Gastrocnemius medialis (tissue), 4 donors: Measurements from ENCODE around the gene MED25. TPM values are rescaled to one million over a fixed set of nuclear protein-coding genes. Genes with fewer than 3 reads are reported as not detected.

ENCODE experiments used
- ATAC-seq, 2 donors: fragments of 150-250 bp; one replicate each; pipeline ENCODE4 v1.9.1; 2016
- DNase-seq, 2 donors: peaks; one replicate each; pipeline ENCODE4 v3.0.0-alpha.2; 2019
- H3K27ac ChIP-seq, 4 donors: fragments of 200-600 bp; sonication (generic); 1 replicate in 1 of 4; 2 replicates in 3 of 4; pipeline ENCODE4 v1.5.1; 2016 to 2018; ENCODE audit warnings: mild to moderate bottlenecking in 2 of 4, moderate library complexity in 1 of 4
- H3K27me3 ChIP-seq, 3 donors: fragments of 200-600 bp; sonication (generic) in 2 of 3; 1 replicate in 1 of 3; 2 replicates in 2 of 3; pipeline versions ENCODE4 v1.5.1 to v1.6.0; 2016 to 2019; ENCODE audit warnings: mild to moderate bottlenecking in 1 of 3, moderate library complexity in 1 of 3
- H3K36me3 ChIP-seq, 2 donors: fragments of 200-600 bp; sonication (generic) in 1 of 2; one replicate each; pipeline ENCODE4 v1.5.1; 2017 to 2018
- H3K4me1 ChIP-seq, 2 donors: fragments of 200-600 bp; sonication (generic) in 1 of 2; one replicate each; pipeline ENCODE4 v1.5.1; 2016 to 2017; ENCODE audit warnings: mild to moderate bottlenecking in 2 of 2
- H3K4me3 ChIP-seq, 4 donors: fragments of 200-600 bp; sonication (generic) in 3 of 4; 1 replicate in 1 of 4; 2 replicates in 3 of 4; pipeline ENCODE4 v1.5.1; 2016 to 2019; ENCODE audit warnings: mild to moderate bottlenecking in 2 of 4
- H3K9me3 ChIP-seq, 3 donors: fragments of 200-600 bp; sonication (generic) in 2 of 3; 1 replicate in 1 of 3; 2 replicates in 2 of 3; pipeline ENCODE4 v1.5.1; 2016 to 2019
- CTCF ChIP-seq, 5 experiments: fragments of 450-650 bp in 3 of 5; fragments of 200-600 bp in 2 of 5; sonication (generic) in 2 of 5; IDR thresholded peaks in 4 of 5; conservative IDR thresholded peaks in 1 of 5; 1 replicate in 4 of 5; 2 replicates in 1 of 5; pipeline ENCODE4 v1.5.1; 2016 to 2019; ENCODE audit warnings: antibody characterized with exemption in 5 of 5, mild to moderate bottlenecking in 3 of 5, moderate library complexity in 3 of 5
- POLR2A ChIP-seq, 2 donors: fragments of 450-650 bp; IDR thresholded peaks; one replicate each; pipeline ENCODE4 v1.6.1; 2017; ENCODE audit warnings: antibody characterized with exemption in 2 of 2, mild to moderate bottlenecking in 2 of 2, moderate library complexity in 2 of 2
- in situ Hi-C, 4 donors: fragments of 200-750 bp; cut with MboI; loops; one replicate each; pipeline versions ENCODE4 v1.15.0 to v1.8.0; 2017; ENCODE audit warnings: low sequenced_read_pairs in 4 of 4
- intact Hi-C: fragments of 100-400 bp; cut with DNase I; formaldehyde crosslinking; loops from one replicate; pipeline ENCODE4 v1.15.1; 2023; ENCODE audit warnings: low total_unique reads
- total RNA-seq, 4 donors: library from RNA; depleted of rRNA; stranded (reverse); fragments of >200 nt; gene quantifications; one replicate each; pipeline versions ENCODE4 v1.1.0 to v1.2.3, GENCODE V29; 2016

The MED25 gene
- total RNA-seq, 4 donors from 2014 or later = 46.6 to 105 (median 78.7) TPM

- intact Hi-C loops (no loop called here), in situ Hi-C loops (no loop called here)
- H3K36me3 ChIP-seq = peaks cover 0 to 48% of the 10 kb centered on the region in 2 donors
- H3K9me3 ChIP-seq = no peaks in the 10 kb centered on the region
- no peak for TF ChIP-seq POLR2A (IDR thresholded peaks at IDR 0.05)
- TF ChIP-seq CTCF (IDR thresholded peaks at IDR 0.05 in 4 of 5, conservative IDR thresholded peaks at IDR 0.05 in 1 of 5) = no peak
- DNase-seq (no peak), ATAC-seq (no peak)
- H3K4me3 ChIP-seq = no peak overlapping the region
- H3K4me1 ChIP-seq = peaks cover 18% of the 10 kb centered on the region in 2 donors
- H3K27ac ChIP-seq = peak overlapping the region in 3 of 4 donors; percentile 69 to 74 (median 73)
- H3K27me3 ChIP-seq = no peaks in the 10 kb centered on the region
These were observed 43.7 kb downstream of the MED25 start for GRCh38 chr19:49861541-49862378.

DNA sequence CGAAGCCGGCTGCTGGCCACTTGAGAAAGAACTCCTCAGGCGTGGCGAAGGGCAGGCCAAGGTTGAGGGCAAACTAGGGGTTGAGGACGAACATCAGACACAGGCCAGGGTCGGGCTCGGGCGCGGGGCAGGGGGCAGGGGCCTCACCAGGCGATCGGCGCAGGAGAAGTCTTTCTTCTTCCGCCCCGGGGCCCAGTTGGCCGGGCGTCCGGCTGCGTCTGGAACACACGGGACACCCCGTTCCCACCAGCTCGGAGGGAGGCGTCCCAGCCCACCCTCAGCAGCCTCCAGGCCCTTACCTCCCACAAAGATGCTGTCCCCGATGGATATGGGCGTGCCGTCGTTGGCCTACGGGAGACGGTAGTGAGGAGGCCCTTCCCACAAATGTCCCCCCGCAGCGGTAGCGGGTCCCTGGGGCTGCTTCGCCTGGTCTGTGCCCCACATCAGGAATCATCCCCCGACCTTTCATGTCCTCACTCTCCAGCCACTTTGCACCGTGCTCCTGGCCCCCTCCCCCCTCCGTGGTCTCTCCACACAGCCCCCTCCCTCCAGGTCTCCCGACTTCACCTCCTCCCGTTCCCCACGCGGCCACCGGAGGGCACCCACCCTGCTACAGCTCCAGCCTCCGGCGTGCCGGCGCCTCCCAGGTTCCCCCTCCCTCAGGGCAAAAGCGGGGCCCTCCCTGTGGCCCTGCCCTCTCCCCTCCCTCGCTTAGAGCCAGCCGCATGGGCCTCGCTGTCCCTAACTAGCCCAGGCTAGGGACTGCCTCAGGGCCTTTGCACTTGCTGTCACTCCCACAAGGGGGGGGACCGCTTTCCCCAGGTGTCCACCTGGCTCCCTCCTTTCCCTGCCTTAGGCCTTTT lies 44.5 kb downstream of the MED25 start:
- DNase-seq (no peak), ATAC-seq (no peak)
- Histone ChIP-seq H3K27me3 (no peaks in the 10 kb centered on the region), H3K4me1 (peaks cover 20 to 21% of the 10 kb centered on the region in 2 donors), H3K36me3 (peaks cover 0 to 40% of the 10 kb centered on the region in 2 donors), H3K27ac (no peak overlapping the region), H3K4me3 (no peak overlapping the region), H3K9me3 (no peaks in the 10 kb centered on the region)
- intact Hi-C loops (no loop called here), in situ Hi-C loops (no loop called here)
- TF ChIP-seq POLR2A (IDR thresholded peaks at IDR 0.05) (no peak), CTCF (IDR thresholded peaks at IDR 0.05 in 4 of 5, conservative IDR thresholded peaks at IDR 0.05 in 1 of 5) (no peak)

- TF ChIP-seq POLR2A (IDR thresholded peaks at IDR 0.05) (no peak), CTCF (IDR thresholded peaks at IDR 0.05 in 4 of 5, conservative IDR thresholded peaks at IDR 0.05 in 1 of 5) (no peak)
- ATAC-seq = no peak
- Histone ChIP-seq H3K36me3 (peaks cover 0 to 33% of the 10 kb centered on the region in 2 donors), H3K9me3 (no peaks in the 10 kb centered on the region), H3K4me3 (no peak overlapping the region), H3K4me1 (peaks cover 28% of the 10 kb centered on the region in 2 donors), H3K27ac (no peak overlapping the region), H3K27me3 (no peaks in the 10 kb centered on the region)
- intact Hi-C loops = no loop called here
- DNase-seq = no peak
- in situ Hi-C loops = no loop called here
These were observed 45.3 kb downstream of the MED25 start for GRCh38 chr19:49863254-49863934.

DNA sequence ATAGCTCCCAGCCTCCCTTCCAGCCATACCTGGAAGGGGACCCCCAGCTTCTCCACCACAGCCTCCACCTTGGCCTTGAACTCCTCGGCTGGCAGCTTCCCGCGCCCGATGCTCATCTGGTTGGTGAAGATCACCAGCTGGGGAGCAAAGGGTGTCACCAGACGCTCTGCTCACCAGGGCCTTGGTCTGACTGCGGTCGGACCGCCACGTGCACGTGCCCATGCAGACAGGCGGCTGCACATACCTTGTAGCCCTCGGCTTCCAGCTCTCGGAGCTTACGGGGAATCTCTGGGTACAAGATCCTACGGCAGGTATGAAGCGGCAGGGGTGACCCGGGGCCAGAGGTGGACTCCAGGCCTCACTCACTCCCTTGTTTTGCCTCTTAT lies 45.8 kb downstream of the MED25 start:
- Histone ChIP-seq H3K4me3 (no peak overlapping the region), H3K4me1 (peaks cover 33% of the 10 kb centered on the region in 2 donors), H3K9me3 (no peaks in the 10 kb centered on the region), H3K27me3 (no peaks in the 10 kb centered on the region), H3K27ac (no peak overlapping the region), H3K36me3 (peaks cover 0 to 33% of the 10 kb centered on the region in 2 donors)
- intact Hi-C loops = no loop called here
- ATAC-seq = no peak
- DNase-seq = no peak
- TF ChIP-seq CTCF (IDR thresholded peaks at IDR 0.05 in 4 of 5, conservative IDR thresholded peaks at IDR 0.05 in 1 of 5) = no peak
- TF ChIP-seq POLR2A (IDR thresholded peaks at IDR 0.05) = no peak
- in situ Hi-C loops = no loop called here
